Activated T-cell treated with anti-CD3 and anti-CD28 coated beads for 1 hour (primary cell): ENCODE results near the gene TLL2.

Source experiments
- DNase-seq: peaks from one replicate; pipeline ENCODE4 v3.0.0-alpha.2; 2020; ENCODE audit warnings: low read depth

The TLL2 gene

DNA sequence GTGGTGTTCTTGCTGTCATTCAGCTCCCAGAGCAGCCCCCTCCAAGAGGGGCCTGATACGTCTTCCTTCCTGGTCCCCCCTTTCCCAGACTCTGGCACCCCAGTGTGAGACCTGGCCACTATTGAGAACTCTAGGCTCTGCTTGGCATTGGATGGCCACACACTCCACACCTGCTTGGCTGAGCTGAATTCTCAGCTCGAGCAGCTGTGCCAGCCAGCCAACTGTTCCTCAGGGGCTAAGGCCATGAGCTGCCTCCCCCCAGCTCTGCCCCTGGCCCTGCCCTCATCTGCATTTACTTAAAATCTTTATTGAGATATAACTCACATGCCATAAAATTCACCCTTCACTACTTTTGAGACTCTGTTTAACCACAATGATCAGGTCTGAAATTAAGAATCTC lies 6.7 kb downstream of the TLL2 start:
- no peak for DNase-seq

DNA sequence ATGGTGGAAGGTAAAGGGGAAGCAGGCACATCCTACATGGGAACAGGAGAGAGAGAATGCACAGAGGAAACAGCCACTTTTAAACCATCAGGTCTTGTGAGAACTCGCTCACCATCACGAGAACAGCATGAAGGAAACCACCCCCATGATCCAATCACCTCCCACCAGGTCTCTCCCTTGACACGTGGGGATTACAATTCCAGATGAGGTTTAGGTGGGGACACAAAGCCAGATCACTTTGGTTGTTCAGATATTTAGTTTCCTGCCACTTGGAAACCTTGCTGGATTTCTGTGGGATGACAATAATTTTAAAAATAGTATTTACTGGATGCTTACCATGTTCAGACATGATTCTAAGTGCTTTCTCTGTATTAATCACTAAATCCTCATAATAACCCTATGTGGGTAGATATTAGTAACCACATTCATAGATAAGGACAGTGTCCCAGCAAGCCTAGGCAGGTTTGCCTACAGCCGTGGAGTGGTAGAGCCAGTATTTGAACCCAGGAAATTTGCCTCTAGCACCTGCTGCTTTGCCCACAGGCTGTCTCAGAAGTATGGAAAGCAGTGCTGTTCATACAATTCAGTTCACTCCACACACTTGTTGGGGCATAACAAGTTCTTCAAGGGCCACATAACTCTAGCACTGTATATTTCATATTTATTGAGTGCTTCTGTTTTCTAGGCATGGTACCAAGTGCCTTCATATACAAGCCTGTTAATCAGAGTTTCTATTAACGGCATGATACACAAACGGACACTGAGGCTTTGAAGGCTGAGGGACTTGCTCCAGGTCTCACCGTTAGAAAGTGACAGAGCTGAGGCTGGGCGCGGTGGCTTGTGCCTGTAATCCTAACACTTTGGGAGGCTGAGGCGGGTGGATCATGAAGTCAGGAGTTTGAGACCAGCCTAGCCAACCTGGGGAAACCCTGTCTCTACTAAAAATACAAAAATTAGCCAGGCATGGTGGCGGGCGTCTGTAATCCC lies 8.3 kb downstream of the TLL2 start:
- DNase-seq = no peak

DNA sequence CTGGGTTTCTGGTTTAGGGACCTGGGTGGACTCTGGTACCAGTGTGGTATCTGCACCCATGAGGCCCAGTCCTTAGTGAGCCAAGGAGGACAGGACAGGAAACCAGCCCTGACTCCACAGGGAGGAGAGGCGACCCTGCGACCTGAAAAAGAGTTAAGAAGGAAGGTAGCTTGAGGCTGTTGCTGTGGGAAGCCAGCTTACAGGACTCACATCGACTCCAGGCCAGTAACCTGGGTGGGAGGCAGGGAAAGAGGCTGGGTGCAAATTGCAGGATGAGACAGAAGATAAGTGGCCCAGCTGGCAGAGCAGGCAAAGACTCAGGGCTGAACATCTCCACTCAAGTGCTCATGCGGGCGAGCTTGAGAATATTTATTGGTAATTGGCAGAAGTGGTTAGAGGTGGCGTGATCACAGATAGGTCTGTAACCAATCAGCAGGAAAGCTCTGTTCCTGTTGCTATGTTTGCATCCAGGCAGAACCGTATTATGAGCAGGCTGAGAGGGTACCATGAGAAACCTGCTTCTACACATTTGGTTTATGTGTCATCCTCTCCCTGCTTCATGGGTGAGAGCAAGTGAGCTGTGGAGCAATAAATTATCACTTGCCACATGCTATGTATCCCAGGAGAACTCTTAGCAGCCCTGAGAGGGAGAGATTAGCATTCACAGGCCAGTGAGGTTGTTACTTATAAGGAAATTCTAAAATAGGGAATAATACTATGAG lies 11.0 kb downstream of the TLL2 start:
- DNase-seq = no peak

GRCh38 chr10:96501985-96502384 lies 11.7 kb downstream of the TLL2 start:
- no peak for DNase-seq

DNA sequence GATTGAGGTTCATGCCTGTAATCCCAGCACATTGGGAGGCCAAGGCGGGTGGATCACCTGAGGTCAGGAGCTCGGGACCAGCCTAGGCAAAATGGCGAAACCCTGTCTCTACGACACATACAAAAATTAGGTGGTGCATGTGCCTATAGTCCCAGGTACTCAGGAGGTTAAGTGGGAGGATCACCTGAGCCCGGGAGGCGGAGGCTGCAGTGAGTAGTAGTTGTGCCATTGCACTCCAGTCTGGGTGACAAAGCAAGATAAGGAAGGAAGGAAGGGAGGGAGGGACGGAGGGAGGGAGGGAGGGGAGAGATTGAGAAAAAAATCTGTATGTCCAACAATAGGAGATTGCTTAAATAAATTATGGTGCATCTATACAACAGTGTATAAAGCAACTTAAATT lies 13.2 kb downstream of the TLL2 start:
- DNase-seq = no peak

DNA sequence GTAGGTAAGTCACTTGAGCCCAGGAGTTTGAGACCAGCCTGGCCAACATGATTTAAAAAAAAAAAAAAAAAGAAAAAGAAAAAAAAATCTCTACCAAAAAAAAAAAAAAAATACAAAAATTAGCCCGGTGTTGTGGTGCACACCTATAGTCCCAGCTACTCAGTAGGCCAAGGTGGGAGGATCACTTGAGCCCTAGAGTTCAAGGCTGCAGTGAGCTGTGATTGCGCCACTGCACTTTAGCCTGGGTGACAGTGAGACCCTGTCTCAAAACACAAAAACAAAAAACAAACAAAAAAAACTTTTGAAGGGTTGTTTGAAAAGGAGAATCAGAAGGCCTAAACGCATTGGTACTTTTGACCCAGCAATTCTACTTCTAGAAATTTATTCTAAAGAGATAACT lies 13.7 kb downstream of the TLL2 start:
- no peak for DNase-seq

DNA sequence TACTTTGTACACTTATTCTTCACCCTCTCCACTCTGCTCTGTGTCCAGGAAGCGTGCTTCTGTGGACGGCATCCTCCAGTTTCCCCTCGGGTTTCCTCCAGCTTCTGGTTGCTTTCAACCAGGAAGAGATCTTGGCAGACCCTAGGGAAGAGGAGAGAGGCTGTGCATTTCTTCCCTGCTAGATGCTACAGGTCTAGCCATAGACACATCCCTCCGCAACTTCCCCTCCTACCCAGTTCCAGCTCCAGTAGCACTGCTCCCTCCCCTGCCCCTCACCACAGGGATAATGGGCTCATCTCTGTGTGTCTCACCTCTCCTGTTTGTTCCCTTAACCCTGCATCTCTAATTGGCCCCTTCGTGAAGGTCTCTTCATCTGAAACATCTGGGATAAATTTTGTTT lies 16.3 kb downstream of the TLL2 start:
- DNase-seq = no peak

DNA sequence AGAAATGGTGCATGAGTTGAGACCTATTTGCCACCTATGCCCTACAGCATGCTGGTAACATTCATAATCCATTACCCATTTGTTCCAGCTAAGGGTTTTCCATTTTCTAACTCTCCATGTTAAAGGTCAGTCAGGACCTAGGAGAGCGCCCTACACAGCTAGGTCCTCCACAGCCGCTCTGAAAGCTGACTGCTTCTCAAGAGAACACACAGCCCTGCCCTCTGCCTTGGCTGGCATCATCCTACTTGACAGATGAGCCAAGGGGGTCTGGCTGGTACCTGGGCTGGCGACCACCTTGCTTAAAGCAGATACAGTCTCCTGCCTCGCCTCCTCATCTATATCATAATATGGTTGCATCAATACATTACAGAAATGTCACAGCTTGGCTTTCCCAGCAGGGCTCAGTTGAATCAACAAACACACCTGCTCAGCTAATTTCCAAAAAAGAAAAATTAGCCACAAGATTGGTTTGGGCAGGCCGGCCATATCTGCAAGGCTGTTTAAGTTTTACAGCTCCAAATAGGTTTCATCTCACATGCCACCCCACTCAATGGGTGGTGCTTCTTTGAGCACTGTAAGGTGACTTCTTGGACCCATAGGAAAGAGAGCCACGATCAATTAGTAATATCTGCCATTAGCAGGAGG lies 17.3 kb downstream of the TLL2 start:
- no peak for DNase-seq

DNA sequence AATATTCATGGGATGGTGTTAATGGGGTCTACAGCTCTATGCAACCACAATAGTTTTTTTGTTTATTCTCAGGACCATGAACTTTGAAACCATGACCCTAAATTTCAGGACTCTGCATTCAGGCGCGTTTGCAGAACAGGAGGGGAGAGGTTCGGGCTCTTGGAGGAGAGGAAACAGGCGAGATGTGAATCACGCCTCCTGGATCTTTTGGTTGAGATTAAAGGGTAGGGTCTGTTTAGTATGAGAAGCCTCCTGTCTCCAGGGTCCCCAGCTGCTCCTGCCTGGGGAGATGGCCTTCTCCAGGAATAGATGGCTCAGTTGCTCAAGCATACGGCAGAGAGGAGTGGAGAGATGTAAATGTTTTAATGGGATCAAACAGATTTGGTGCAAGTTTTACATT lies 18.2 kb downstream of the TLL2 start:
- no peak for DNase-seq

GRCh38 chr10:96494694-96495093 lies 19.0 kb downstream of the TLL2 start:
- no peak for DNase-seq

DNA sequence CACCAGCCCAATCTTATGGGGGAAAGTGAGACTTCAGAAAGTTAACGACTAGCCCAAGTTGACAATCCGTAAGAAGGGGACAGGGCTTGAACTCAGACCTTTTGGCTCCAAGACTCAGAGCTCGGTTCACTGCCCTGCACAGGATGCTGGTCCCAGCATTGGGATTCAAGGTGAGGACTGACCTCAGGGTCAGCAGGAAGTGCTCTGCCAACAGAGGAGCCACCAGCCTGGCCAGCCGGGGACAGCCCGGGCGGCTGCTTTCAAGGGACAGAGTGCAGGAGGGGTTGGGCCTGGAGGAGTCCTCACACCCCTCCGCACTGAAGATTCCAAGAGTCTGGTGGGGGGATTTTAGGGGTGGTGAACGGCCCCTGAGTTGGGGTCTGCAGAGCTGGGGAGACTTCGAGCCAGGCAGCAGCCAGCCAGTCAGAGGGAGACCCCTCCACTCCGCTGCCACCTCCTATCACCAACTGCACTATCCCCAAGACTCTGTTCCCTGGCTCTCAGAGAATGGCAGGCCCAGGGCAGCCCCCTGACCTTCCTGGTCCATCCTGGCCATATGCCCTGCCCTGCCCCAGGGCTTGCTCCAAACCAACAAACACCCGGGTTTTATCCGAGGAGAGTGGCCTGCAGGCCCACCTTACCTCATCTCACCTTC lies 19.7 kb downstream of the TLL2 start:
- DNase-seq = no peak

- no peak for DNase-seq
These were observed 20.5 kb downstream of the TLL2 start for GRCh38 chr10:96493254-96493653.

DNA sequence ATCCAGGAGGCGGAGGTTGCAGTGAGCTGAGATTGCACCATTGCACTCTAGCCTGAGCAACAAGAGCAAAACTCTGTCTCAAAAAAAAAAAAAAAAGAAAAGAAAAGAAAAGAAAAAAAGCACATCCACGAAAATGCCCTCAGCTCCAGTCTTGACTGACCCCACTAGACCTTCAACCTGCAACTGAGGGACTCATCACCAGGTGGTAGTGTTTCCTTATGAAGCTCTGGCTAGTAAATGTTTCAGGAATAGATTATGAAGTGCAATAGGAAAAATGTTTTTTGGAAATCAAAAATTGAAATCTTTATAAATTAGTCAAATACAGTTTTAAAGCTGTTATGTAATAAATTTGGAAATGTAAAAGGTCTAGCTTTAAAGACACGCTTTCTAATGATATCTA lies 22.4 kb downstream of the TLL2 start:
- DNase-seq = no peak

DNA sequence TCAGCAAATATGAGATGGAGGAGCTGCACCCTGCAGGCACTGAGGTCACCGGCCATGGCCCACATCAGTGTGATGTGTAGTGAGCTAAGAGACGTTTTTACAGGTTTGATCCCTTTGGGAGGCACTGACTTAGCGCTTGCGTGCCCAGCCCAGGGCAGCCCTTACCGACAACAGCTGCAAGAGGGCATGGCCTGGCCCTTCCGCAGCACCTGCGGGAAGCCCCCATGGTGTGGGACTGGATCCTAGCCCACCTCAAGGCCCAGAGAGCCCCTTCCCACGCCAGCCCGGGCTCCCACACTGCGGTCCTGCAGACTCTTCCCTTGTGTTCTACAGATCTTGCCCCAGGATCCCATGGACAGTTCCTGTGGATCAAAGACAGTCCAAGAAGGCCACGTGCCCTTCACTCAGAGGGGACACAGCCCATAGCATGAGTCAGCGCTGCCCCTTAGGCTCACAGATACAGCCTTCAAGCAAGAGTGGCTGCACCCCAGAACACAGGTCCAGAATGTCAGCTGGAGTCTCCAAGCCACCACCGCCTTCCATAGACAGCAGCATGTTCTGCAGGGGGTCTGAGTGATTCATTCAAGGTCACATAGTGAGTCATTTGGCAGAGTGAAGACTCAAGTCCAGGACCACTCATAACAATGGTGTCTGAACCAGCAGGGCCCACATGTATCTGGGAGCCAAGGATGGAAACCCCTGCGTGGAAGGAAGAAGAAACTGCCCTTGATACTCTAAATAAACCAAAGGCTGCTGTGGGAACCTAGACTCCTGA lies 25.4 kb downstream of the TLL2 start:
- DNase-seq = no peak

GRCh38 chr10:96482815-96483588 lies 30.7 kb downstream of the TLL2 start:
- no peak for DNase-seq

DNA sequence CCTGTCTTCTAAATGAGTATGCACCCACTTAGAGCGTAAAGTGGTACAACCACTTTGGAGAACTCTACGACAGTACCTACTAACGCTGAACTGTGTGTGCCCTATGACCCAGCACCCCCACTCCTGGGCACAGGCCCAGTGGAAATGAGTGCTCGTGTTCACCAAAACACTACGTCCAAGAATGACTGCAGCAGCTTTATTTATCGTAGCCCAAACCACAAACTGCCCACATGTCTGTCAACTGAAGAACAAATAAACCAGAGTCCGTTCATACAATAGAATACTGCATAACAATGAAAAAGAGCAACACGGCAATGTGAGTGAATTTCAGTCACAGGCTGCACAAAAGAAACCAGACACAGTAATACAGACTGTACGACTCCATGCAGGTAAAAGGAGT lies 35.4 kb downstream of the TLL2 start:
- DNase-seq = no peak

DNA sequence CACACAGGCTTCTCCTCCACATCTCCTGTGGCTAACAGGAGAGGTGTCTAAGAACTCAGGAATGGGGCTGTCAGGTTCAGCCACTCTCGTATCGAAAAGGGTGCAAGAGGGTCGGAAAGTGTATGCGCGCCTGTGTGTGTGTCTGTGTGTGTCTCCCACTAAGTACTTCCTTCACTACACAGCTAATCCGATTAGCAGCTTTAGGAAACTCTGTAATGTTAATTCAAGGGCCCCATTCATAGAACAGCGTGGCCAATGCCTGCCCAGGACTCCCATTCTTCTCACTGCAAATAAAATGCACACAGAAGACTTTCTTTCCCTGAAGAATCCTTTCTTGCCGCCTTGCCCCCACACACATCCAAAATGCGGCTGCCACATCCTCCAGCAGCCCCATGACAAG lies 39.9 kb downstream of the TLL2 start:
- DNase-seq = no peak

- peak; percentile 6 for DNase-seq
These were observed 43.5 kb downstream of the TLL2 start for GRCh38 chr10:96470116-96470743.

GRCh38 chr10:96468845-96469244 lies 44.9 kb downstream of the TLL2 start:
- DNase-seq = no peak

DNA sequence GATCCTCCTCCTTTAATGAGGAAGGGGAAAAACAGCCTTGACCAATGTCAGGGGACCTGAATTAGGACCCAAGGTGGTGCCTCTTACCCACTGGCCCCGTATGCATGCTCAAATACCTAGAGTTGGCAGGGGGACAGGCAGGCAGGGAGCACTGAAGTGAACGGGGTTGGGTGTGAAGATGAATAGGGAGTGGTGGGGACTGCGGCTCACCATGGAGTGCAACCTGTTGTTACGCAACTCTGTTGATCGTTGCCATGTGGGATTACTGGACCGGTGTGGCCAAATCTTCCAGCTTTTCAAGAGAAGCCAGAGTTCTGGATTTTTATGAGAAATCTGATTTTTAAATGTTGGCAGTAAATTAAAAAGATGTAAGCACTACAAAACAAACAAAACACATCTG lies 48.1 kb downstream of the TLL2 start:
- no peak for DNase-seq
